Neural cell (in vitro differentiated cells): ENCODE results near the gene EPHB3. TPM values are rescaled to one million over a fixed set of nuclear protein-coding genes. Genes with fewer than 3 reads are reported as not detected.

ENCODE experiments used
- H2AFZ ChIP-seq: fragments of 200-600, 300-800 bp; sonication (generic), shearing (Covaris generic); 2 replicates; pipeline ENCODE4 v1.6.0; 2014; ENCODE audit warnings: low read depth, mild to moderate bottlenecking, antibody characterized with exemption, low read length, moderate library complexity
- H3F3A ChIP-seq: fragments of 200-600 bp; shearing (Covaris generic); 2 replicates; pipeline ENCODE4 v1.6.1; 2016; ENCODE audit warnings: mild to moderate bottlenecking, moderate library complexity, mixed read lengths, antibody characterized with exemption, low read length; ENCODE audit not compliant: insufficient read depth, poor library complexity, severe bottlenecking
- H3K27ac ChIP-seq: fragments of 200-600, 300-800 bp; sonication (generic), shearing (Covaris generic); 2 replicates; pipeline ENCODE4 v1.5.1; 2014; ENCODE audit warnings: mild to moderate bottlenecking, low read length, moderate library complexity
- H3K27me3 ChIP-seq: fragments of 300-800, 200-600 bp; sonication (generic), shearing (Covaris generic); 2 replicates; pipeline ENCODE4 v1.6.0; 2014; ENCODE audit warnings: mild to moderate bottlenecking, low read depth, low read length, moderate library complexity; ENCODE audit not compliant: insufficient read depth
- H3K36me3 ChIP-seq: fragments of 300-800, 200-600 bp; sonication (generic), shearing (Covaris generic); 2 replicates; pipeline ENCODE4 v1.5.1; 2014; ENCODE audit warnings: mild to moderate bottlenecking, antibody characterized with exemption, low read length, moderate library complexity; ENCODE audit not compliant: insufficient read depth
- H3K4me2 ChIP-seq: fragments of 300-800, 200-600 bp; sonication (generic), shearing (Covaris generic); 2 replicates; pipeline ENCODE4 v1.6.0; 2014; ENCODE audit warnings: mild to moderate bottlenecking, low read length
- H3K4me3 ChIP-seq: fragments of 300-800, 200-600 bp; sonication (generic), shearing (Covaris generic); 2 replicates; pipeline ENCODE4 v1.5.1; 2014; ENCODE audit warnings: mild to moderate bottlenecking, low read length, moderate library complexity
- H3K79me2 ChIP-seq: fragments of 200-600 bp; shearing (Covaris generic); replicated peaks from 2 replicates; pipeline ENCODE4 v1.6.0; 2014; ENCODE audit warnings: mild to moderate bottlenecking, low read length, moderate library complexity; ENCODE audit not compliant: insufficient read depth
- H3K9ac ChIP-seq: fragments of 300-800, 200-600 bp; sonication (generic), shearing (Covaris generic); 2 replicates; pipeline ENCODE4 v1.6.1; 2016; ENCODE audit warnings: mild to moderate bottlenecking, low read length, mixed read lengths
- H3K9me2 ChIP-seq: fragments of 200-600 bp; shearing (Covaris generic); 2 replicates; pipeline ENCODE4 v1.6.1; 2016; ENCODE audit warnings: mild to moderate bottlenecking, low read length, mixed read lengths; ENCODE audit not compliant: insufficient read depth
- H3K9me3 ChIP-seq: fragments of 200-600, 300-800 bp; sonication (generic), shearing (Covaris generic); 2 replicates; pipeline ENCODE4 v1.6.1; 2016; ENCODE audit warnings: mild to moderate bottlenecking, mixed run types, low read length, moderate library complexity, mixed read lengths
- H4K20me1 ChIP-seq: fragments of 200-600 bp; shearing (Covaris generic); 2 replicates; pipeline ENCODE4 v1.6.1; 2016; ENCODE audit warnings: mild to moderate bottlenecking, mixed run types; ENCODE audit not compliant: insufficient read depth
- CTCF ChIP-seq: fragments of 450-650 bp; IDR thresholded peaks from 2 replicates; pipeline ENCODE4 v1.5.1; 2014; ENCODE audit warnings: antibody characterized with exemption, mild to moderate bottlenecking, moderate library complexity; ENCODE audit not compliant: poor library complexity, severe bottlenecking
- EP300 ChIP-seq: fragments of 450-650 bp; conservative IDR thresholded peaks from 2 replicates; pipeline ENCODE4 v1.6.1; 2014; ENCODE audit warnings: antibody characterized with exemption, mild to moderate bottlenecking, moderate library complexity; ENCODE audit not compliant: poor library complexity, severe bottlenecking
- EZH2 ChIP-seq: fragments of 200-600, 300-800 bp; shearing (Covaris generic), sonication (generic); IDR thresholded peaks from 2 replicates; pipeline ENCODE4 v1.6.1; 2014; ENCODE audit warnings: antibody characterized with exemption, low read length, borderline replicate concordance, mild to moderate bottlenecking; ENCODE audit not compliant: insufficient read depth, poor library complexity, severe bottlenecking
- MXI1 ChIP-seq: fragments of 450-650 bp; conservative IDR thresholded peaks from 2 replicates; pipeline ENCODE4 v1.6.1; 2014; ENCODE audit warnings: antibody characterized with exemption, mild to moderate bottlenecking; ENCODE audit not compliant: poor library complexity, severe bottlenecking
- POLR2AphosphoS5 ChIP-seq: IDR thresholded peaks from 2 replicates; pipeline ENCODE4 v1.6.1; 2012
- RAD21 ChIP-seq: fragments of 450-650 bp; conservative IDR thresholded peaks from 2 replicates; pipeline ENCODE4 v1.6.1; 2014; ENCODE audit warnings: antibody characterized with exemption, mild to moderate bottlenecking, moderate library complexity
- REST ChIP-seq: IDR thresholded peaks from 2 replicates; pipeline ENCODE4 v1.6.1; 2012; ENCODE audit warnings: borderline replicate concordance
- SMC3 ChIP-seq: fragments of 450-650 bp; conservative IDR thresholded peaks from 2 replicates; pipeline ENCODE4 v1.6.1; 2014; ENCODE audit warnings: antibody characterized with exemption, mild to moderate bottlenecking, moderate library complexity; ENCODE audit not compliant: poor library complexity
- TAF1 ChIP-seq: IDR thresholded peaks from 2 replicates; pipeline ENCODE4 v1.6.1; 2012; ENCODE audit warnings: low read depth
- polyA plus RNA-seq: library from polyadenylated mRNA; depleted of rRNA; stranded (reverse); fragments of >200 nt; gene quantifications from 2 replicates; pipeline ENCODE4 v1.2.3, GENCODE V29; 2014

The EPHB3 gene
- polyA plus RNA-seq, 1 donor from 2014 or later = 4.3 TPM

- H3K27me3 ChIP-seq = peaks cover 14% of the 10 kb centered on the region
- no peaks in the 10 kb centered on the region for H4K20me1 ChIP-seq
- no peaks in the 10 kb centered on the region for H3K9me2 ChIP-seq
- H3K4me3 ChIP-seq = peak overlapping the region; percentile 81
- peak overlapping the region; percentile 35 for H3K4me2 ChIP-seq
- H3K27ac ChIP-seq = no peak overlapping the region
- no peak for TF ChIP-seq RAD21
- no peak for TF ChIP-seq CTCF
- TF ChIP-seq MXI1 = no peak
- TF ChIP-seq REST = no peak
- TF ChIP-seq SMC3 = peak; percentile 35
- no peak for TF ChIP-seq EP300
- TF ChIP-seq POLR2AphosphoS5 = no peak
- no peak for TF ChIP-seq TAF1
- H3K9ac ChIP-seq = peak overlapping the region; percentile 47
- H3K9me3 ChIP-seq = no peaks in the 10 kb centered on the region
- H3K79me2 ChIP-seq = peaks cover 61% of the 10 kb centered on the region
- H3F3A ChIP-seq = no peaks in the 10 kb centered on the region
- H2AFZ ChIP-seq = no peak overlapping the region
- H3K36me3 ChIP-seq = no peaks in the 10 kb centered on the region
Measured at GRCh38 chr3:184565421-184566211, 4.0 kb downstream of the EPHB3 start.

GRCh38 chr3:184566441-184567414 lies 5.1 kb downstream of the EPHB3 start:
- H3K9ac ChIP-seq = no peak overlapping the region
- peaks cover 12% of the 10 kb centered on the region for H3K27me3 ChIP-seq
- H3K36me3 ChIP-seq = no peaks in the 10 kb centered on the region
- H3K9me2 ChIP-seq = no peaks in the 10 kb centered on the region
- H4K20me1 ChIP-seq = no peaks in the 10 kb centered on the region
- H3K27ac ChIP-seq = no peak overlapping the region
- H3K79me2 ChIP-seq = peaks cover 61% of the 10 kb centered on the region
- no peak overlapping the region for H3K4me3 ChIP-seq
- TF ChIP-seq MXI1 (no peak), RAD21 (no peak), SMC3 (no peak), EZH2 (no peak), EP300 (no peak), POLR2AphosphoS5 (no peak), CTCF (no peak), TAF1 (no peak), REST (no peak)
- no peaks in the 10 kb centered on the region for H3F3A ChIP-seq
- no peak overlapping the region for H2AFZ ChIP-seq
- H3K4me2 ChIP-seq = no peak overlapping the region
- H3K9me3 ChIP-seq = no peaks in the 10 kb centered on the region
